ENCODE data around the gene CTF1.
A peak's percentile ranks its signal among the peaks of the same experiment; 100 is the strongest.
"Not testable (repeated sequence)": the region's sequence is repeated elsewhere in the genome, so short reads cannot be mapped to it uniquely, and the experiment has no call there.

CTF1 gene

DNA sequence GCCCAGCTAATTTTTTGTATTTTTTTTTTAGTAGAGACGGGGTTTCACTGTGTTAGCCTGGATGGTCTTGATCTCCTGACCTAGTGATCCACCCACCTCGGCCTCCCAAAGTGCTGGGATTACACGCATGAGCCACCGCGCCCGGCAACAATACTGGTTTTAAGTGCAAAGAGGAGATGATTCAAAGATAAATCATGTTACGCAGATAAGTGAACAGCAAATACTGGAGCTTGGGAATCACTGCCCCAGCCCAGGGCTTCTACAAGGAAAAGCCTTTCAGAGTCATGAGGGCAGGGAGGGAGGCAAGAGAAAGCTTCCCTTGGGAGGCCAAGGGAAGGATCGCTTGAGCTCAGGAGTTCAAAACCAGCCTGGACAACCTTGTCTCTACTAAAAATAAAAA lies 43.2 kb downstream of the CTF1 start:
- H3K4me2 ChIP-seq (ENCODE audit: low read length); H2AK5ac ChIP-seq (ENCODE audit: low read length); H2AFZ ChIP-seq (ENCODE audit: insufficient read depth, low read length, poor library complexity); H3K27me3 ChIP-seq (ENCODE audit: insufficient read depth, low read length); H3K79me1 ChIP-seq (ENCODE audit: low read length); H3K9ac ChIP-seq (ENCODE audit: low read length); H2BK5ac ChIP-seq (ENCODE audit: low read depth, low read length, poor library complexity); H2BK12ac ChIP-seq (ENCODE audit: low read length); H2BK120ac ChIP-seq (ENCODE audit: insufficient read depth, low read length, poor library complexity); H4K8ac ChIP-seq (ENCODE audit: low read depth, low read length); H3K9me3 ChIP-seq (ENCODE audit: insufficient read depth, low read depth, low read length); H4K91ac ChIP-seq (ENCODE audit: low read depth, low read length); H3K4ac ChIP-seq (ENCODE audit: low read depth, low read length); H3K14ac ChIP-seq (ENCODE audit: low read length); H4K12ac ChIP-seq (ENCODE audit: low read depth, low read length); H3K27ac ChIP-seq (ENCODE audit: low read depth, low read length); H3K18ac ChIP-seq (ENCODE audit: low read length); H3K23ac ChIP-seq (ENCODE audit: low read length); H3K4me3 ChIP-seq (ENCODE audit: low read depth, low read length); H3K4me1 ChIP-seq (ENCODE audit: control insufficient read depth in 1 of 2, insufficient read depth in 2 of 2, low read length in 2 of 2); H3K79me2 ChIP-seq (ENCODE audit: control insufficient read depth, insufficient read depth, low read length, poor library complexity): not testable (repeated sequence)
- H3K36me3 ChIP-seq (ENCODE audit: control insufficient read depth in 1 of 2, insufficient read depth in 2 of 2, low read length in 2 of 2), result peaks cover 51 to 52% of the 10 kb centered on the region in 2 experiments
- DNase-seq, result peak in 1 of 2 donors; percentile 24
- no CpG with 5 or more reads among the region's 8 CpGs for WGBS (ENCODE audit: extremely low coverage, insufficient coverage, insufficient read length)

- H3K27ac ChIP-seq (ENCODE audit: low read depth, low read length), result no peak overlapping the region
These were observed 45.4 kb downstream of the CTF1 start for GRCh38 chr16:30941600-30942425.

DNA sequence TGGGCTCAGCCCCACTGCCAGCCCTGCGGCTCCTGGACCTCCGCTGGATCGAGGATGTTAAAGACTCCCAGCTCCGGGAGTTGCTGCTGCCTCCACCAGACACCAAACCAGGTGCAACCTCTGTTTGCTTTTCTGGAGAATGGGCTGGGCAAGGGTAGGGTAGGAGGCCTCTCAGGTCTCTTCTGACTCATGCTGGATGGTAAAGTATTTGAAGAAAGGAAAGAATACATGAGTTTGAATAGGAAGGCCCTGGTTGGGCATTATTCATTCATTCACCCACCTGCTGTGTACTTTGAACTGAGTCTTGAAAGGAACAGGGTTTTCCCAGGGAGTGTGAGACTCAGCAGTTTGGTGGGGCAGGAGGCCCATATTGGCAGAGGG lies 46.0 kb downstream of the CTF1 start:
- Histone ChIP-seq H3K18ac (ENCODE audit: low read length) (no peak overlapping the region), H3K14ac (ENCODE audit: low read length) (no peak overlapping the region), H2BK5ac (ENCODE audit: low read depth, low read length, poor library complexity) (no peak overlapping the region), H2BK12ac (ENCODE audit: low read length) (no peak overlapping the region), H2AK5ac (ENCODE audit: low read length) (no peak overlapping the region), H4K12ac (ENCODE audit: low read depth, low read length) (no peak overlapping the region), H3K27me3 (ENCODE audit: insufficient read depth, low read length) (no peaks in the 10 kb centered on the region), H3K9ac (ENCODE audit: low read length) (no peak overlapping the region), H3K27ac (ENCODE audit: low read depth, low read length) (no peak overlapping the region), H3K79me1 (ENCODE audit: low read length) (no peaks in the 10 kb centered on the region), H3K79me2 (ENCODE audit: control insufficient read depth, insufficient read depth, low read length, poor library complexity) (no peaks in the 10 kb centered on the region), H3K9me3 (ENCODE audit: insufficient read depth, low read depth, low read length) (no peaks in the 10 kb centered on the region), H4K91ac (ENCODE audit: low read depth, low read length) (no peak overlapping the region), H2AFZ (ENCODE audit: insufficient read depth, low read length, poor library complexity) (no peak overlapping the region), H4K8ac (ENCODE audit: low read depth, low read length) (no peak overlapping the region), H3K23ac (ENCODE audit: low read length) (no peak overlapping the region), H2BK120ac (ENCODE audit: insufficient read depth, low read length, poor library complexity) (no peak overlapping the region), H3K4me3 (ENCODE audit: low read depth, low read length) (no peak overlapping the region), H3K36me3 (ENCODE audit: control insufficient read depth in 1 of 2, insufficient read depth in 2 of 2, low read length in 2 of 2) (peaks cover 43 to 44% of the 10 kb centered on the region in 2 experiments), H3K4me2 (ENCODE audit: low read length) (no peak overlapping the region), H3K4ac (ENCODE audit: low read depth, low read length) (no peak overlapping the region), H3K4me1 (ENCODE audit: control insufficient read depth in 1 of 2, insufficient read depth in 2 of 2, low read length in 2 of 2) (no peaks in the 10 kb centered on the region)
- no peak for DNase-seq
- no CpG with 5 or more reads among the region's 4 CpGs for WGBS (ENCODE audit: extremely low coverage, insufficient coverage, insufficient read length)

More at GRCh38 chr16:30941600-30942425, 45.4 kb downstream of the CTF1 start:
- H4K12ac ChIP-seq (ENCODE audit: low read depth, low read length), result no peak overlapping the region
- no peak overlapping the region for H3K9ac ChIP-seq (ENCODE audit: low read length)
- H3K4ac ChIP-seq (ENCODE audit: low read depth, low read length), result no peak overlapping the region
- peak; percentile 48 to 74 for DNase-seq
- no peaks in the 10 kb centered on the region for H3K79me2 ChIP-seq (ENCODE audit: control insufficient read depth, insufficient read depth, low read length, poor library complexity)
- H2AFZ ChIP-seq (ENCODE audit: insufficient read depth, low read length, poor library complexity), result no peak overlapping the region
- H3K36me3 ChIP-seq (ENCODE audit: control insufficient read depth in 1 of 2, insufficient read depth in 2 of 2, low read length in 2 of 2), result peaks cover 42 to 44% of the 10 kb centered on the region in 2 experiments
- H3K4me3 ChIP-seq (ENCODE audit: low read depth, low read length), result no peak overlapping the region
- H3K79me1 ChIP-seq (ENCODE audit: low read length), result no peaks in the 10 kb centered on the region
- no peak overlapping the region for H3K18ac ChIP-seq (ENCODE audit: low read length)
- no peak overlapping the region for H2BK5ac ChIP-seq (ENCODE audit: low read depth, low read length, poor library complexity)
- H3K27me3 ChIP-seq (ENCODE audit: insufficient read depth, low read length), result no peaks in the 10 kb centered on the region
- H2BK120ac ChIP-seq (ENCODE audit: insufficient read depth, low read length, poor library complexity), result no peak overlapping the region
- H2BK12ac ChIP-seq (ENCODE audit: low read length), result no peak overlapping the region
- no CpG with 5 or more reads among the region's 15 CpGs for WGBS (ENCODE audit: extremely low coverage, insufficient coverage, insufficient read length)
- no peak overlapping the region for H3K23ac ChIP-seq (ENCODE audit: low read length)
- H3K9me3 ChIP-seq (ENCODE audit: insufficient read depth, low read depth, low read length), result no peaks in the 10 kb centered on the region
- H3K14ac ChIP-seq (ENCODE audit: low read length), result no peak overlapping the region
- no peak overlapping the region for H2AK5ac ChIP-seq (ENCODE audit: low read length)
- no peak overlapping the region for H4K8ac ChIP-seq (ENCODE audit: low read depth, low read length)
- no peak overlapping the region for H3K4me2 ChIP-seq (ENCODE audit: low read length)
- no peaks in the 10 kb centered on the region for H3K4me1 ChIP-seq (ENCODE audit: control insufficient read depth in 1 of 2, insufficient read depth in 2 of 2, low read length in 2 of 2)
- H4K91ac ChIP-seq (ENCODE audit: low read depth, low read length), result no peak overlapping the region

DNA sequence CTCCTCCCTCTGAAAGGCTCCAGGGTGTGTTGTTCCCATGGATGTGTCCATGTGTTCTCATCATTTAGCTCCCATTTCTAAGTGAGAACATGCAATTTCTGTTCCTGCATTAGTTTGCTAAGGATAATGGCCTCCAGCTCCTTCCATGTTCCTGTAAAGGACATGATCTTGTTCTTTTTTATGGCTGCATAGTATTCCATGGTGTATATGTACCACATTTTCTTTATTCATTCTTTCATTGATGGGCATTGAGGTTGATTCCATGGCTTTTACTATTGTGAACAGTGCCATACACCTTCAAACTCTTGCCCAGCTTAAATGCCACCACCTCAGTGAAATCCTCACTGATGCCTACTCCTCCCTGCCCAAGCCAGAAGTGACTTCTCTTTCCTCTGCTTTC lies 47.9 kb downstream of the CTF1 start:
- H3K18ac ChIP-seq (ENCODE audit: low read length), result no peak overlapping the region
- H3K9ac ChIP-seq (ENCODE audit: low read length), result no peak overlapping the region
- no peaks in the 10 kb centered on the region for H3K9me3 ChIP-seq (ENCODE audit: insufficient read depth, low read depth, low read length)
- no peak overlapping the region for H4K91ac ChIP-seq (ENCODE audit: low read depth, low read length)
- no peak for DNase-seq
- no peak overlapping the region for H2AK5ac ChIP-seq (ENCODE audit: low read length)
- H3K4me1 ChIP-seq (ENCODE audit: control insufficient read depth in 1 of 2, insufficient read depth in 2 of 2, low read length in 2 of 2), result peaks cover 5% of the 10 kb centered on the region in 2 experiments
- H3K27ac ChIP-seq (ENCODE audit: low read depth, low read length), result no peak overlapping the region
- no peak overlapping the region for H4K8ac ChIP-seq (ENCODE audit: low read depth, low read length)
- no peak overlapping the region for H3K14ac ChIP-seq (ENCODE audit: low read length)
- H2AFZ ChIP-seq (ENCODE audit: insufficient read depth, low read length, poor library complexity), result no peak overlapping the region
- H3K4me3 ChIP-seq (ENCODE audit: low read depth, low read length), result no peak overlapping the region
- no peak overlapping the region for H2BK120ac ChIP-seq (ENCODE audit: insufficient read depth, low read length, poor library complexity)
- H3K4me2 ChIP-seq (ENCODE audit: low read length), result no peak overlapping the region
- H3K4ac ChIP-seq (ENCODE audit: low read depth, low read length), result no peak overlapping the region
- H4K12ac ChIP-seq (ENCODE audit: low read depth, low read length), result no peak overlapping the region
- no peak overlapping the region for H2BK5ac ChIP-seq (ENCODE audit: low read depth, low read length, poor library complexity)
- peaks cover 43 to 44% of the 10 kb centered on the region in 2 experiments for H3K36me3 ChIP-seq (ENCODE audit: control insufficient read depth in 1 of 2, insufficient read depth in 2 of 2, low read length in 2 of 2)
- no peak overlapping the region for H3K23ac ChIP-seq (ENCODE audit: low read length)
- H2BK12ac ChIP-seq (ENCODE audit: low read length), result no peak overlapping the region
- H3K27me3 ChIP-seq (ENCODE audit: insufficient read depth, low read length), result no peaks in the 10 kb centered on the region
- peaks cover 2% of the 10 kb centered on the region for H3K79me2 ChIP-seq (ENCODE audit: control insufficient read depth, insufficient read depth, low read length, poor library complexity)
- peaks cover 11% of the 10 kb centered on the region for H3K79me1 ChIP-seq (ENCODE audit: low read length)
